A673 (cell line): Measurements from ENCODE around the gene UTP15.

Source experiments
- EZH2 ChIP-seq: fragments of 200-600 bp; sonication (generic); IDR thresholded peaks from 2 replicates; pipeline ENCODE4 v1.6.1; 2017; ENCODE audit warnings: borderline replicate concordance, low read depth, mild to moderate bottlenecking, mixed read lengths, antibody characterized with exemption, low read length; ENCODE audit not compliant: poor library complexity, severe bottlenecking
- TF ChIP-seq, protein P1 (sequence below): fragments of 300-800, 200-600 bp; sonication (generic); conservative IDR thresholded peaks from 2 replicates; pipeline ENCODE4 v1.5.1; 2017; ENCODE audit warnings: low read depth, mild to moderate bottlenecking, antibody characterized with exemption, low read length, moderate library complexity, mixed read lengths

GRCh38 chr5:73599380-73599779, 33.8 kb downstream of the UTP15 start:
- TF ChIP-seq, protein P1, sequence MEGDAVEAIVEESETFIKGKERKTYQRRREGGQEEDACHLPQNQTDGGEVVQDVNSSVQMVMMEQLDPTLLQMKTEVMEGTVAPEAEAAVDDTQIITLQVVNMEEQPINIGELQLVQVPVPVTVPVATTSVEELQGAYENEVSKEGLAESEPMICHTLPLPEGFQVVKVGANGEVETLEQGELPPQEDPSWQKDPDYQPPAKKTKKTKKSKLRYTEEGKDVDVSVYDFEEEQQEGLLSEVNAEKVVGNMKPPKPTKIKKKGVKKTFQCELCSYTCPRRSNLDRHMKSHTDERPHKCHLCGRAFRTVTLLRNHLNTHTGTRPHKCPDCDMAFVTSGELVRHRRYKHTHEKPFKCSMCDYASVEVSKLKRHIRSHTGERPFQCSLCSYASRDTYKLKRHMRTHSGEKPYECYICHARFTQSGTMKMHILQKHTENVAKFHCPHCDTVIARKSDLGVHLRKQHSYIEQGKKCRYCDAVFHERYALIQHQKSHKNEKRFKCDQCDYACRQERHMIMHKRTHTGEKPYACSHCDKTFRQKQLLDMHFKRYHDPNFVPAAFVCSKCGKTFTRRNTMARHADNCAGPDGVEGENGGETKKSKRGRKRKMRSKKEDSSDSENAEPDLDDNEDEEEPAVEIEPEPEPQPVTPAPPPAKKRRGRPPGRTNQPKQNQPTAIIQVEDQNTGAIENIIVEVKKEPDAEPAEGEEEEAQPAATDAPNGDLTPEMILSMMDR, result no peak
- TF ChIP-seq EZH2, result no peak
